OCI-LY1 (cell line): ENCODE data around the gene SYT1.

ENCODE experiments used
- H2AFZ ChIP-seq: fragments of 200-600 bp; sonication (generic), shearing (Covaris generic); 2 replicates; pipeline ENCODE4 v1.6.0; 2014; ENCODE audit warnings: antibody characterized with exemption, mild to moderate bottlenecking, low read length
- H3F3A ChIP-seq: fragments of 200-600 bp; sonication (generic), shearing (Covaris generic); 2 replicates; pipeline ENCODE4 v1.6.0; 2014; ENCODE audit warnings: mild to moderate bottlenecking, antibody characterized with exemption, low read length, moderate library complexity; ENCODE audit not compliant: insufficient read depth
- H3K27ac ChIP-seq: fragments of 200-600 bp; sonication (generic); 2 replicates; pipeline ENCODE4 v1.5.1; 2014; ENCODE audit warnings: low read length, mixed run types, mild to moderate bottlenecking, low read depth; ENCODE audit not compliant: poor library complexity, severe bottlenecking
- H3K27me3 ChIP-seq: fragments of 200-600 bp; sonication (generic); 2 replicates; pipeline ENCODE4 v1.6.0; 2014; ENCODE audit warnings: antibody characterized with exemption, mild to moderate bottlenecking, low read length, moderate library complexity; ENCODE audit not compliant: insufficient read depth
- H3K36me3 ChIP-seq: fragments of 200-600 bp; sonication (generic); 2 replicates; pipeline ENCODE4 v1.6.1; 2014; ENCODE audit warnings: mild to moderate bottlenecking, antibody characterized with exemption, low read length, moderate library complexity, mixed read lengths; ENCODE audit not compliant: insufficient read depth
- H3K4me1 ChIP-seq: fragments of 200-600 bp; sonication (generic); 2 replicates; pipeline ENCODE4 v1.5.1; 2014; ENCODE audit warnings: mild to moderate bottlenecking, low read length, moderate library complexity; ENCODE audit not compliant: insufficient read depth, severe bottlenecking
- H3K4me2 ChIP-seq: fragments of 200-600 bp; sonication (generic), shearing (Covaris generic); 2 replicates; pipeline ENCODE4 v1.6.1; 2014; ENCODE audit warnings: low read length
- H3K4me3 ChIP-seq: fragments of 200-600 bp; sonication (generic); 2 replicates; pipeline ENCODE4 v1.5.1; 2014; ENCODE audit warnings: low read length, low read depth, mild to moderate bottlenecking, mixed read lengths; ENCODE audit not compliant: poor library complexity, severe bottlenecking
- H3K79me2 ChIP-seq: fragments of 200-600 bp; shearing (Covaris generic); 2 replicates; pipeline ENCODE4 v1.6.1; 2016; ENCODE audit warnings: mixed run types, low read length, mixed read lengths; ENCODE audit not compliant: insufficient read depth
- H3K9ac ChIP-seq: fragments of 200-600 bp; sonication (generic), shearing (Covaris generic); 2 replicates; pipeline ENCODE4 v1.6.1; 2014; ENCODE audit warnings: mild to moderate bottlenecking, low read length, mixed read lengths
- H3K9me2 ChIP-seq: fragments of 200-600 bp; sonication (generic), shearing (Covaris generic); 2 replicates; pipeline ENCODE4 v1.6.1; 2014; ENCODE audit warnings: low read depth, mild to moderate bottlenecking, low read length, mixed read lengths
- H3K9me3 ChIP-seq: fragments of 200-600 bp; shearing (Covaris generic); 2 replicates; pipeline ENCODE4 v1.6.1; 2014; ENCODE audit warnings: low read length, mixed read lengths
- H4K20me1 ChIP-seq: fragments of 200-600 bp; sonication (generic), shearing (Covaris generic); 2 replicates; pipeline ENCODE4 v1.6.0; 2016; ENCODE audit warnings: mild to moderate bottlenecking, low read length; ENCODE audit not compliant: insufficient read depth
- CTCF ChIP-seq: fragments of 200-600 bp; sonication (generic), shearing (Covaris generic); IDR thresholded peaks from 2 replicates; pipeline ENCODE4 v1.5.1; 2017; ENCODE audit warnings: mild to moderate bottlenecking, antibody characterized with exemption, low read length, moderate library complexity, mixed read lengths
- EZH2 ChIP-seq: fragments of 200-600 bp; sonication (generic), shearing (Covaris generic); IDR thresholded peaks from 2 replicates; pipeline ENCODE4 v1.8.0; 2017; ENCODE audit warnings: borderline replicate concordance, mixed run types, mild to moderate bottlenecking, antibody characterized with exemption, low read length, moderate library complexity, mixed read lengths

The SYT1 gene

DNA sequence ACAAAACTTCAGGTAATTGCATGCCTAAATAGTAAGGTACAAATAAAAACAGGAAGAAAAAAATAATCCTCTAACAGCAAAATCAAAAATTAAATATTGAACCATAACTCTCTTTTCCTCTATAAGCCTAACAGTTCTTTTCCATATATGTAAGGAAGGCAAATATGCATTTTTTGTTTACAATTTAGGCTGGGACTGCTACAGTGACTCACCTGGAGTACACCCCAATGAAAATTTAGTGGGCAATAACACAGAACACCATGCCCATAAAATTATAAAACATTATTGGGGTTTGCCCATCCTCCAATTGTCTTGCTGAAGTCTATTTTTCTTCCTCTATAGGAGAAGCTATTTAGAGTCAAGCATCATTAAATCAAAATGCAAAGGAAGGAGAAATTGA is 549.2 kb downstream of the SYT1 start:
- Histone ChIP-seq H3K27ac (no peak overlapping the region), H3K79me2 (no peaks in the 10 kb centered on the region), H3K4me3 (no peak overlapping the region), H3K4me1 (no peaks in the 10 kb centered on the region), H3F3A (no peaks in the 10 kb centered on the region), H4K20me1 (no peaks in the 10 kb centered on the region), H3K9ac (no peak overlapping the region), H3K27me3 (no peaks in the 10 kb centered on the region), H2AFZ (no peak overlapping the region), H3K9me3 (no peaks in the 10 kb centered on the region), H3K36me3 (no peaks in the 10 kb centered on the region), H3K9me2 (no peaks in the 10 kb centered on the region), H3K4me2 (no peak overlapping the region)
- TF ChIP-seq EZH2 (no peak), CTCF (no peak)

- H3K27me3 ChIP-seq: no peaks in the 10 kb centered on the region
- no peaks in the 10 kb centered on the region for H4K20me1 ChIP-seq
- no peaks in the 10 kb centered on the region for H3K9me3 ChIP-seq
- no peaks in the 10 kb centered on the region for H3F3A ChIP-seq
- TF ChIP-seq CTCF: no peak
- TF ChIP-seq EZH2: no peak
- H2AFZ ChIP-seq: no peak overlapping the region
- H3K36me3 ChIP-seq: no peaks in the 10 kb centered on the region
- no peak overlapping the region for H3K27ac ChIP-seq
- no peaks in the 10 kb centered on the region for H3K4me1 ChIP-seq
- H3K4me3 ChIP-seq: no peak overlapping the region
- no peak overlapping the region for H3K9ac ChIP-seq
- H3K4me2 ChIP-seq: no peak overlapping the region
- no peaks in the 10 kb centered on the region for H3K9me2 ChIP-seq
- no peaks in the 10 kb centered on the region for H3K79me2 ChIP-seq
Measured at GRCh38 chr12:79414252-79414651, 549.7 kb downstream of the SYT1 start.

GRCh38 chr12:79415321-79415720 is 550.7 kb downstream of the SYT1 start:
- no peaks in the 10 kb centered on the region for H3K9me2 ChIP-seq
- H3K9me3 ChIP-seq: no peaks in the 10 kb centered on the region
- H3K4me3 ChIP-seq: no peak overlapping the region
- no peak overlapping the region for H3K9ac ChIP-seq
- H3K27me3 ChIP-seq: no peaks in the 10 kb centered on the region
- no peaks in the 10 kb centered on the region for H3K79me2 ChIP-seq
- TF ChIP-seq CTCF (no peak), EZH2 (no peak)
- no peak overlapping the region for H3K4me2 ChIP-seq
- no peaks in the 10 kb centered on the region for H3K36me3 ChIP-seq
- no peak overlapping the region for H2AFZ ChIP-seq
- no peaks in the 10 kb centered on the region for H3F3A ChIP-seq
- H3K27ac ChIP-seq: no peak overlapping the region
- H3K4me1 ChIP-seq: no peaks in the 10 kb centered on the region
- no peaks in the 10 kb centered on the region for H4K20me1 ChIP-seq
